Activated CD8-positive, alpha-beta memory T cell treated with anti-CD3 and anti-CD28 coated beads, Interleukin-2, amount 10 ng/mL, durations not matched to agents 7 days and 5 days (primary cell): ENCODE data around the gene ETV4. TPM values are rescaled to one million over a fixed set of nuclear protein-coding genes. Genes with fewer than 3 reads are reported as not detected.
A peak's percentile ranks its signal among the peaks of the same experiment; 100 is the strongest.

Experiments
- ATAC-seq: fragments of 150-1000 bp; cut with Tn5 transposase; one replicate; pipeline ENCODE4 v1.10.0; 2021; ENCODE audit warnings: moderate library complexity
- CTCF ChIA-PET: fragments of 350-600 bp; sonication (Branson Sonifier 250); formaldehyde crosslinking; loops from one replicate; lab custom pipeline; 2021; ENCODE audit warnings: antibody characterized with exemption; lab: Charles Lee
- DNase-seq: peaks from one replicate; pipeline ENCODE4 v3.0.0-alpha.2; 2020
- H3K27ac Mint-ChIP-seq: one replicate; pipeline ENCODE4 v1.8.0; 2021; ENCODE audit warnings: mild to moderate bottlenecking, mixed read lengths
- H3K27me3 Mint-ChIP-seq: one replicate; pipeline ENCODE4 v1.8.0; 2021; ENCODE audit warnings: mixed read lengths
- H3K36me3 Mint-ChIP-seq: one replicate; pipeline ENCODE4 v1.8.0; 2021; ENCODE audit warnings: mild to moderate bottlenecking, mixed read lengths
- H3K4me1 Mint-ChIP-seq: one replicate; pipeline ENCODE4 v1.8.0; 2021; ENCODE audit warnings: mixed read lengths
- H3K4me3 Mint-ChIP-seq: one replicate; pipeline ENCODE4 v1.8.0; 2021; ENCODE audit warnings: mild to moderate bottlenecking, moderate library complexity, mixed read lengths
- H3K9me3 Mint-ChIP-seq: one replicate; pipeline ENCODE4 v1.8.0; 2022; ENCODE audit warnings: low read depth, mixed read lengths
- total RNA-seq, 2 experiments: library from RNA; stranded (reverse); gene quantifications; one replicate each; pipeline ENCODE4 v1.2.3, GENCODE V29; 2021

Gene ETV4
- total RNA-seq, 2 experiments from 2014 or later: 0.82 to 1.9 TPM

- Mint-ChIP-seq H3K4me1 (no peaks in the 10 kb centered on the region), H3K4me3 (no peak overlapping the region), H3K27ac (no peak overlapping the region), H3K27me3 (peaks cover 32% of the 10 kb centered on the region), H3K9me3 (no peaks in the 10 kb centered on the region), H3K36me3 (no peaks in the 10 kb centered on the region)
- CTCF ChIA-PET: interaction anchor here (1.9 kb wide), 1 partner anchor 13 kb away, joined by 5 read pairs; no protein-coding TSS in a partner anchor
- ATAC-seq: no peak
- DNase-seq: no peak
Measured at GRCh38 chr17:43563600-43564594, 17.8 kb upstream of the ETV4 start.

GRCh38 chr17:43562679-43563599, 16.8 kb upstream of the ETV4 start:
- Mint-ChIP-seq H3K9me3 (no peaks in the 10 kb centered on the region), H3K27me3 (peaks cover 36% of the 10 kb centered on the region), H3K4me3 (no peak overlapping the region), H3K36me3 (no peaks in the 10 kb centered on the region), H3K4me1 (no peaks in the 10 kb centered on the region), H3K27ac (no peak overlapping the region)
- CTCF ChIA-PET: interaction anchor here (1.1 to 1.9 kb wide), 2 partner anchors 14 to 111 kb away, joined by 5 read pairs; no protein-coding TSS in a partner anchor
- DNase-seq: no peak
- no peak for ATAC-seq

GRCh38 chr17:43560461-43561427, 14.6 kb upstream of the ETV4 start:
- Mint-ChIP-seq H3K4me3 (no peak overlapping the region), H3K27ac (no peak overlapping the region), H3K4me1 (peaks cover 5% of the 10 kb centered on the region), H3K9me3 (no peaks in the 10 kb centered on the region), H3K27me3 (peaks cover 40% of the 10 kb centered on the region), H3K36me3 (no peaks in the 10 kb centered on the region)
- ATAC-seq (no peak), DNase-seq (no peak)
- CTCF ChIA-PET: interaction anchor here (1.4 kb wide), 1 partner anchor 18 kb away, joined by 4 read pairs; no protein-coding TSS in a partner anchor

GRCh38 chr17:43559161-43559816, 13.1 kb upstream of the ETV4 start:
- CTCF ChIA-PET: interaction anchor here (1.4 kb wide), 1 partner anchor 20 kb away, joined by 4 read pairs; no protein-coding TSS in a partner anchor
- Mint-ChIP-seq H3K4me1 (peaks cover 5% of the 10 kb centered on the region), H3K4me3 (no peak overlapping the region)

GRCh38 chr17:43558805-43559160, 12.6 kb upstream of the ETV4 start:
- no peak for ATAC-seq
- Mint-ChIP-seq H3K4me1 (peaks cover 5% of the 10 kb centered on the region), H3K9me3 (no peaks in the 10 kb centered on the region), H3K27ac (no peak overlapping the region), H3K4me3 (no peak overlapping the region), H3K27me3 (peaks cover 44% of the 10 kb centered on the region), H3K36me3 (no peaks in the 10 kb centered on the region)
- no peak for DNase-seq
- CTCF ChIA-PET: no interaction called here

More at GRCh38 chr17:43559161-43559816, 13.1 kb upstream of the ETV4 start:
- Mint-ChIP-seq H3K27ac (no peak overlapping the region), H3K36me3 (no peaks in the 10 kb centered on the region), H3K9me3 (no peaks in the 10 kb centered on the region), H3K27me3 (peaks cover 44% of the 10 kb centered on the region)
- ATAC-seq (no peak), DNase-seq (no peak)

- CTCF ChIA-PET: interaction anchor here (0.9 kb wide), 1 partner anchor 9 kb away, joined by 3 read pairs; no protein-coding TSS in a partner anchor
- ATAC-seq (peak; percentile 20), DNase-seq (no peak)
- Mint-ChIP-seq H3K27me3 (peaks cover 35% of the 10 kb centered on the region), H3K4me1 (peaks cover 5% of the 10 kb centered on the region), H3K4me3 (no peak overlapping the region), H3K9me3 (no peaks in the 10 kb centered on the region), H3K27ac (no peak overlapping the region), H3K36me3 (no peaks in the 10 kb centered on the region)
Measured at GRCh38 chr17:43556292-43556691, 10.2 kb upstream of the ETV4 start.

GRCh38 chr17:43554857-43555256, 8.7 kb upstream of the ETV4 start:
- Mint-ChIP-seq H3K4me1 (peaks cover 5% of the 10 kb centered on the region), H3K27ac (no peak overlapping the region), H3K4me3 (no peak overlapping the region), H3K27me3 (peaks cover 38% of the 10 kb centered on the region), H3K9me3 (no peaks in the 10 kb centered on the region), H3K36me3 (no peaks in the 10 kb centered on the region)
- no peak for ATAC-seq
- no peak for DNase-seq
- CTCF ChIA-PET: no interaction called here

GRCh38 chr17:43553573-43553972, 7.4 kb upstream of the ETV4 start:
- ATAC-seq (no peak), DNase-seq (no peak)
- CTCF ChIA-PET: no interaction called here
- H3K4me1 Mint-ChIP-seq: peaks cover 5% of the 10 kb centered on the region
- peaks cover 48% of the 10 kb centered on the region for H3K27me3 Mint-ChIP-seq
- H3K27ac Mint-ChIP-seq: no peak overlapping the region
- no peaks in the 10 kb centered on the region for H3K36me3 Mint-ChIP-seq
- no peaks in the 10 kb centered on the region for H3K9me3 Mint-ChIP-seq
- no peak overlapping the region for H3K4me3 Mint-ChIP-seq

- Mint-ChIP-seq H3K27ac (no peak overlapping the region), H3K9me3 (no peaks in the 10 kb centered on the region), H3K27me3 (peaks cover 56% of the 10 kb centered on the region), H3K36me3 (no peaks in the 10 kb centered on the region), H3K4me1 (peaks cover 5% of the 10 kb centered on the region), H3K4me3 (no peak overlapping the region)
- DNase-seq: no peak
- ATAC-seq: no peak
- CTCF ChIA-PET: interaction anchor here (0.8 kb wide), 1 partner anchor 114 kb away, joined by 4 read pairs; no protein-coding TSS in a partner anchor
Measured at GRCh38 chr17:43552229-43552837, 6.2 kb upstream of the ETV4 start.

GRCh38 chr17:43550754-43551153, 4.6 kb upstream of the ETV4 start:
- H3K4me3 Mint-ChIP-seq: no peak overlapping the region
- CTCF ChIA-PET: no interaction called here
- H3K36me3 Mint-ChIP-seq: no peaks in the 10 kb centered on the region
- ATAC-seq (no peak), DNase-seq (no peak)
- no peaks in the 10 kb centered on the region for H3K9me3 Mint-ChIP-seq
- H3K4me1 Mint-ChIP-seq: peaks cover 8% of the 10 kb centered on the region
- H3K27ac Mint-ChIP-seq: no peak overlapping the region
- peaks cover 62% of the 10 kb centered on the region for H3K27me3 Mint-ChIP-seq

- H3K27ac Mint-ChIP-seq: no peak overlapping the region
- CTCF ChIA-PET: no interaction called here
- peaks cover 62% of the 10 kb centered on the region for H3K27me3 Mint-ChIP-seq
- H3K9me3 Mint-ChIP-seq: no peaks in the 10 kb centered on the region
- DNase-seq: no peak
- H3K36me3 Mint-ChIP-seq: no peaks in the 10 kb centered on the region
- H3K4me3 Mint-ChIP-seq: no peak overlapping the region
- ATAC-seq: no peak
- peaks cover 15% of the 10 kb centered on the region for H3K4me1 Mint-ChIP-seq
Measured at GRCh38 chr17:43549496-43549895, 3.4 kb upstream of the ETV4 start.
